ENCODE measurements around the gene MCC. TPM values are rescaled to one million over a fixed set of nuclear protein-coding genes. Genes with fewer than 3 reads are reported as not detected.

The MCC gene
- total RNA-seq, 1 experiment from 2014 or later: 23.5 TPM

DNA sequence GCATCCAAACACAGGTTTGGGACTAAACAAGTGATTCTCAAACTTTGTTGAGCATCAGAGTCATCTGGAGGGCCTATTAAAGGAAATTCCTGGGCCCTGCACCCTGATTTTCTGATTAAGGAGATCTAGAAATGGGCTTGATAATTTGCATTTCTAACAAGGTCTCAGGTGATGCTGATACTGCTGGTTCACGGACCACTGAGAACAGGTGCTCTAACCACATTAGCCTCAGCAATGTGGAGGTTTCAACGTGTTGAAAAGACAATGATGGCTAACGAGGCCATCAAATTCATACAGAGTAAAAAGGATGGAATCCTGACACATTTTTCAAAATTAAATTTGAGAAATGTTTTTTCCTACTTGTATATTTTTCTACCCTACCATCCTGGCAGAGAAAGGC lies 225.6 kb downstream of the MCC start:
- Mint-ChIP-seq H3K36me3 (peaks cover 17% of the 10 kb centered on the region), H3K4me3 (no peak overlapping the region), H3K4me1 (peaks cover 48% of the 10 kb centered on the region), H3K9me3 (peaks cover 17% of the 10 kb centered on the region), H3K27ac (no peak overlapping the region), H3K27me3 (ENCODE audit: low read depth) (no peaks in the 10 kb centered on the region)
- ChIA-PET CTCF (no interaction called here), POLR2A (no interaction called here)
- ATAC-seq: no peak
- no peak for DNase-seq (ENCODE audit: low spot score)
- TF ChIP-seq JUN (CRISPR knock-in tag; IDR thresholded peaks at IDR 0.05) (no peak), TEAD4 (CRISPR knock-in tag; IDR thresholded peaks at IDR 0.05) (no peak), ATF1 (CRISPR knock-in tag; IDR thresholded peaks at IDR 0.05) (no peak), RELA (CRISPR knock-in tag; IDR thresholded peaks at IDR 0.05; ENCODE audit: borderline replicate concordance) (no peak), GABPB1 (CRISPR knock-in tag; IDR thresholded peaks at IDR 0.05) (no peak), MXD4 (CRISPR knock-in tag; IDR thresholded peaks at IDR 0.05; ENCODE audit: borderline replicate concordance) (no peak), TCF7 (CRISPR knock-in tag; IDR thresholded peaks at IDR 0.05; ENCODE audit: low read depth) (no peak), PRRX2 (CRISPR knock-in tag; IDR thresholded peaks at IDR 0.05) (no peak), ELF4 (CRISPR knock-in tag; IDR thresholded peaks at IDR 0.05; ENCODE audit: low read depth) (no peak)
- TF ChIP-seq, protein P1, sequence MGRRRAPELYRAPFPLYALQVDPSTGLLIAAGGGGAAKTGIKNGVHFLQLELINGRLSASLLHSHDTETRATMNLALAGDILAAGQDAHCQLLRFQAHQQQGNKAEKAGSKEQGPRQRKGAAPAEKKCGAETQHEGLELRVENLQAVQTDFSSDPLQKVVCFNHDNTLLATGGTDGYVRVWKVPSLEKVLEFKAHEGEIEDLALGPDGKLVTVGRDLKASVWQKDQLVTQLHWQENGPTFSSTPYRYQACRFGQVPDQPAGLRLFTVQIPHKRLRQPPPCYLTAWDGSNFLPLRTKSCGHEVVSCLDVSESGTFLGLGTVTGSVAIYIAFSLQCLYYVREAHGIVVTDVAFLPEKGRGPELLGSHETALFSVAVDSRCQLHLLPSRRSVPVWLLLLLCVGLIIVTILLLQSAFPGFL (CRISPR knock-in tag; IDR thresholded peaks at IDR 0.05; ENCODE audit: borderline replicate concordance): no peak
- TF ChIP-seq, protein P2, sequence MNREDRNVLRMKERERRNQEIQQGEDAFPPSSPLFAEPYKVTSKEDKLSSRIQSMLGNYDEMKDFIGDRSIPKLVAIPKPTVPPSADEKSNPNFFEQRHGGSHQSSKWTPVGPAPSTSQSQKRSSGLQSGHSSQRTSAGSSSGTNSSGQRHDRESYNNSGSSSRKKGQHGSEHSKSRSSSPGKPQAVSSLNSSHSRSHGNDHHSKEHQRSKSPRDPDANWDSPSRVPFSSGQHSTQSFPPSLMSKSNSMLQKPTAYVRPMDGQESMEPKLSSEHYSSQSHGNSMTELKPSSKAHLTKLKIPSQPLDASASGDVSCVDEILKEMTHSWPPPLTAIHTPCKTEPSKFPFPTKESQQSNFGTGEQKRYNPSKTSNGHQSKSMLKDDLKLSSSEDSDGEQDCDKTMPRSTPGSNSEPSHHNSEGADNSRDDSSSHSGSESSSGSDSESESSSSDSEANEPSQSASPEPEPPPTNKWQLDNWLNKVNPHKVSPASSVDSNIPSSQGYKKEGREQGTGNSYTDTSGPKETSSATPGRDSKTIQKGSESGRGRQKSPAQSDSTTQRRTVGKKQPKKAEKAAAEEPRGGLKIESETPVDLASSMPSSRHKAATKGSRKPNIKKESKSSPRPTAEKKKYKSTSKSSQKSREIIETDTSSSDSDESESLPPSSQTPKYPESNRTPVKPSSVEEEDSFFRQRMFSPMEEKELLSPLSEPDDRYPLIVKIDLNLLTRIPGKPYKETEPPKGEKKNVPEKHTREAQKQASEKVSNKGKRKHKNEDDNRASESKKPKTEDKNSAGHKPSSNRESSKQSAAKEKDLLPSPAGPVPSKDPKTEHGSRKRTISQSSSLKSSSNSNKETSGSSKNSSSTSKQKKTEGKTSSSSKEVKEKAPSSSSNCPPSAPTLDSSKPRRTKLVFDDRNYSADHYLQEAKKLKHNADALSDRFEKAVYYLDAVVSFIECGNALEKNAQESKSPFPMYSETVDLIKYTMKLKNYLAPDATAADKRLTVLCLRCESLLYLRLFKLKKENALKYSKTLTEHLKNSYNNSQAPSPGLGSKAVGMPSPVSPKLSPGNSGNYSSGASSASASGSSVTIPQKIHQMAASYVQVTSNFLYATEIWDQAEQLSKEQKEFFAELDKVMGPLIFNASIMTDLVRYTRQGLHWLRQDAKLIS (CRISPR knock-in tag; IDR thresholded peaks at IDR 0.05; ENCODE audit: borderline replicate concordance): no peak
- TF ChIP-seq, protein P3, sequence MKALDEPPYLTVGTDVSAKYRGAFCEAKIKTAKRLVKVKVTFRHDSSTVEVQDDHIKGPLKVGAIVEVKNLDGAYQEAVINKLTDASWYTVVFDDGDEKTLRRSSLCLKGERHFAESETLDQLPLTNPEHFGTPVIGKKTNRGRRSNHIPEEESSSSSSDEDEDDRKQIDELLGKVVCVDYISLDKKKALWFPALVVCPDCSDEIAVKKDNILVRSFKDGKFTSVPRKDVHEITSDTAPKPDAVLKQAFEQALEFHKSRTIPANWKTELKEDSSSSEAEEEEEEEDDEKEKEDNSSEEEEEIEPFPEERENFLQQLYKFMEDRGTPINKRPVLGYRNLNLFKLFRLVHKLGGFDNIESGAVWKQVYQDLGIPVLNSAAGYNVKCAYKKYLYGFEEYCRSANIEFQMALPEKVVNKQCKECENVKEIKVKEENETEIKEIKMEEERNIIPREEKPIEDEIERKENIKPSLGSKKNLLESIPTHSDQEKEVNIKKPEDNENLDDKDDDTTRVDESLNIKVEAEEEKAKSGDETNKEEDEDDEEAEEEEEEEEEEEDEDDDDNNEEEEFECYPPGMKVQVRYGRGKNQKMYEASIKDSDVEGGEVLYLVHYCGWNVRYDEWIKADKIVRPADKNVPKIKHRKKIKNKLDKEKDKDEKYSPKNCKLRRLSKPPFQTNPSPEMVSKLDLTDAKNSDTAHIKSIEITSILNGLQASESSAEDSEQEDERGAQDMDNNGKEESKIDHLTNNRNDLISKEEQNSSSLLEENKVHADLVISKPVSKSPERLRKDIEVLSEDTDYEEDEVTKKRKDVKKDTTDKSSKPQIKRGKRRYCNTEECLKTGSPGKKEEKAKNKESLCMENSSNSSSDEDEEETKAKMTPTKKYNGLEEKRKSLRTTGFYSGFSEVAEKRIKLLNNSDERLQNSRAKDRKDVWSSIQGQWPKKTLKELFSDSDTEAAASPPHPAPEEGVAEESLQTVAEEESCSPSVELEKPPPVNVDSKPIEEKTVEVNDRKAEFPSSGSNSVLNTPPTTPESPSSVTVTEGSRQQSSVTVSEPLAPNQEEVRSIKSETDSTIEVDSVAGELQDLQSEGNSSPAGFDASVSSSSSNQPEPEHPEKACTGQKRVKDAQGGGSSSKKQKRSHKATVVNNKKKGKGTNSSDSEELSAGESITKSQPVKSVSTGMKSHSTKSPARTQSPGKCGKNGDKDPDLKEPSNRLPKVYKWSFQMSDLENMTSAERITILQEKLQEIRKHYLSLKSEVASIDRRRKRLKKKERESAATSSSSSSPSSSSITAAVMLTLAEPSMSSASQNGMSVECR (CRISPR knock-in tag; IDR thresholded peaks at IDR 0.05; ENCODE audit: borderline replicate concordance): no peak
- TF ChIP-seq, protein P4, sequence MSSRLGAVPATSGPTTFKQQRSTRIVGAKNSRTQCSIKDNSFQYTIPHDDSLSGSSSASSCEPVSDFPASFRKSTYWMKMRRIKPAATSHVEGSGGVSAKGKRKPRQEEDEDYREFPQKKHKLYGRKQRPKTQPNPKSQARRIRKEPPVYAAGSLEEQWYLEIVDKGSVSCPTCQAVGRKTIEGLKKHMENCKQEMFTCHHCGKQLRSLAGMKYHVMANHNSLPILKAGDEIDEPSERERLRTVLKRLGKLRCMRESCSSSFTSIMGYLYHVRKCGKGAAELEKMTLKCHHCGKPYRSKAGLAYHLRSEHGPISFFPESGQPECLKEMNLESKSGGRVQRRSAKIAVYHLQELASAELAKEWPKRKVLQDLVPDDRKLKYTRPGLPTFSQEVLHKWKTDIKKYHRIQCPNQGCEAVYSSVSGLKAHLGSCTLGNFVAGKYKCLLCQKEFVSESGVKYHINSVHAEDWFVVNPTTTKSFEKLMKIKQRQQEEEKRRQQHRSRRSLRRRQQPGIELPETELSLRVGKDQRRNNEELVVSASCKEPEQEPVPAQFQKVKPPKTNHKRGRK (CRISPR knock-in tag; IDR thresholded peaks at IDR 0.05; ENCODE audit: borderline replicate concordance): no peak
- TF ChIP-seq, protein P5, sequence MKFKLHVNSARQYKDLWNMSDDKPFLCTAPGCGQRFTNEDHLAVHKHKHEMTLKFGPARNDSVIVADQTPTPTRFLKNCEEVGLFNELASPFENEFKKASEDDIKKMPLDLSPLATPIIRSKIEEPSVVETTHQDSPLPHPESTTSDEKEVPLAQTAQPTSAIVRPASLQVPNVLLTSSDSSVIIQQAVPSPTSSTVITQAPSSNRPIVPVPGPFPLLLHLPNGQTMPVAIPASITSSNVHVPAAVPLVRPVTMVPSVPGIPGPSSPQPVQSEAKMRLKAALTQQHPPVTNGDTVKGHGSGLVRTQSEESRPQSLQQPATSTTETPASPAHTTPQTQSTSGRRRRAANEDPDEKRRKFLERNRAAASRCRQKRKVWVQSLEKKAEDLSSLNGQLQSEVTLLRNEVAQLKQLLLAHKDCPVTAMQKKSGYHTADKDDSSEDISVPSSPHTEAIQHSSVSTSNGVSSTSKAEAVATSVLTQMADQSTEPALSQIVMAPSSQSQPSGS (CRISPR knock-in tag; IDR thresholded peaks at IDR 0.05; ENCODE audit: borderline replicate concordance, low read depth): no peak
- TF ChIP-seq, protein P6, sequence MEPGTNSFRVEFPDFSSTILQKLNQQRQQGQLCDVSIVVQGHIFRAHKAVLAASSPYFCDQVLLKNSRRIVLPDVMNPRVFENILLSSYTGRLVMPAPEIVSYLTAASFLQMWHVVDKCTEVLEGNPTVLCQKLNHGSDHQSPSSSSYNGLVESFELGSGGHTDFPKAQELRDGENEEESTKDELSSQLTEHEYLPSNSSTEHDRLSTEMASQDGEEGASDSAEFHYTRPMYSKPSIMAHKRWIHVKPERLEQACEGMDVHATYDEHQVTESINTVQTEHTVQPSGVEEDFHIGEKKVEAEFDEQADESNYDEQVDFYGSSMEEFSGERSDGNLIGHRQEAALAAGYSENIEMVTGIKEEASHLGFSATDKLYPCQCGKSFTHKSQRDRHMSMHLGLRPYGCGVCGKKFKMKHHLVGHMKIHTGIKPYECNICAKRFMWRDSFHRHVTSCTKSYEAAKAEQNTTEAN (CRISPR knock-in tag; IDR thresholded peaks at IDR 0.05): no peak
- TF ChIP-seq, protein P7, sequence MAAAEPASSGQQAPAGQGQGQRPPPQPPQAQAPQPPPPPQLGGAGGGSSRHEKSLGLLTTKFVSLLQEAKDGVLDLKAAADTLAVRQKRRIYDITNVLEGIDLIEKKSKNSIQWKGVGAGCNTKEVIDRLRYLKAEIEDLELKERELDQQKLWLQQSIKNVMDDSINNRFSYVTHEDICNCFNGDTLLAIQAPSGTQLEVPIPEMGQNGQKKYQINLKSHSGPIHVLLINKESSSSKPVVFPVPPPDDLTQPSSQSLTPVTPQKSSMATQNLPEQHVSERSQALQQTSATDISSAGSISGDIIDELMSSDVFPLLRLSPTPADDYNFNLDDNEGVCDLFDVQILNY (CRISPR knock-in tag; IDR thresholded peaks at IDR 0.05): no peak
- TF ChIP-seq, protein P8, sequence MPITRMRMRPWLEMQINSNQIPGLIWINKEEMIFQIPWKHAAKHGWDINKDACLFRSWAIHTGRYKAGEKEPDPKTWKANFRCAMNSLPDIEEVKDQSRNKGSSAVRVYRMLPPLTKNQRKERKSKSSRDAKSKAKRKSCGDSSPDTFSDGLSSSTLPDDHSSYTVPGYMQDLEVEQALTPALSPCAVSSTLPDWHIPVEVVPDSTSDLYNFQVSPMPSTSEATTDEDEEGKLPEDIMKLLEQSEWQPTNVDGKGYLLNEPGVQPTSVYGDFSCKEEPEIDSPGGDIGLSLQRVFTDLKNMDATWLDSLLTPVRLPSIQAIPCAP (CRISPR knock-in tag; IDR thresholded peaks at IDR 0.05): no peak
- TF ChIP-seq, protein P9, sequence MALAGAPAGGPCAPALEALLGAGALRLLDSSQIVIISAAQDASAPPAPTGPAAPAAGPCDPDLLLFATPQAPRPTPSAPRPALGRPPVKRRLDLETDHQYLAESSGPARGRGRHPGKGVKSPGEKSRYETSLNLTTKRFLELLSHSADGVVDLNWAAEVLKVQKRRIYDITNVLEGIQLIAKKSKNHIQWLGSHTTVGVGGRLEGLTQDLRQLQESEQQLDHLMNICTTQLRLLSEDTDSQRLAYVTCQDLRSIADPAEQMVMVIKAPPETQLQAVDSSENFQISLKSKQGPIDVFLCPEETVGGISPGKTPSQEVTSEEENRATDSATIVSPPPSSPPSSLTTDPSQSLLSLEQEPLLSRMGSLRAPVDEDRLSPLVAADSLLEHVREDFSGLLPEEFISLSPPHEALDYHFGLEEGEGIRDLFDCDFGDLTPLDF (CRISPR knock-in tag; IDR thresholded peaks at IDR 0.05): no peak
